Karpas-422 (cell line): Measurements from ENCODE around the gene EHMT2. TPM values are rescaled to one million over a fixed set of nuclear protein-coding genes. Genes with fewer than 3 reads are reported as not detected.

ENCODE experiments used
- DNase-seq: peaks from one replicate; pipeline ENCODE4 v3.0.0-alpha.2; 2015
- H2AFZ ChIP-seq: fragments of 200-600 bp; sonication (generic); 2 replicates; pipeline ENCODE4 v1.6.1; 2014; ENCODE audit warnings: antibody characterized with exemption, low read length, mixed read lengths
- H3K27ac ChIP-seq: fragments of 200-600 bp; sonication (generic); 2 replicates; pipeline ENCODE4 v1.5.1; 2014; ENCODE audit warnings: mild to moderate bottlenecking, low read length, moderate library complexity
- H3K27me3 ChIP-seq: fragments of 200-600 bp; sonication (generic); 2 replicates; pipeline ENCODE4 v1.6.1; 2014; ENCODE audit warnings: low read length, mixed read lengths
- H3K36me3 ChIP-seq: fragments of 200-600 bp; sonication (generic); 2 replicates; pipeline ENCODE4 v1.6.1; 2014; ENCODE audit warnings: low read length, mixed read lengths; ENCODE audit not compliant: insufficient read depth
- H3K4me1 ChIP-seq: fragments of 200-600 bp; sonication (generic); 2 replicates; pipeline ENCODE4 v1.6.1; 2014; ENCODE audit warnings: mild to moderate bottlenecking, low read length, mixed read lengths
- H3K4me2 ChIP-seq: fragments of 200-600 bp; sonication (generic); 2 replicates; pipeline ENCODE4 v1.6.1; 2014; ENCODE audit warnings: low read length, low read depth, mild to moderate bottlenecking; ENCODE audit not compliant: poor library complexity, severe bottlenecking
- H3K4me3 ChIP-seq: fragments of 200-600 bp; sonication (generic); 2 replicates; pipeline ENCODE4 v1.5.1; 2014; ENCODE audit warnings: mild to moderate bottlenecking, antibody characterized with exemption, low read length, mixed read lengths
- H3K79me2 ChIP-seq: fragments of 200-600 bp; sonication (generic); 2 replicates; pipeline ENCODE4 v1.6.1; 2014; ENCODE audit warnings: mild to moderate bottlenecking, low read length, mixed read lengths
- H3K9ac ChIP-seq: fragments of 200-600 bp; sonication (generic); 2 replicates; pipeline ENCODE4 v1.6.0; 2014; ENCODE audit warnings: low read length
- H3K9me2 ChIP-seq: fragments of 200-600 bp; sonication (generic), shearing (Covaris generic); replicated peaks from 2 replicates; pipeline ENCODE4 v1.6.0; 2014; ENCODE audit warnings: mild to moderate bottlenecking, low read length, moderate library complexity; ENCODE audit not compliant: insufficient read depth
- H3K9me3 ChIP-seq: fragments of 300-700, 200-600 bp; sonication (generic); 2 replicates; pipeline ENCODE4 v1.6.1; 2014; ENCODE audit warnings: low read length, mixed read lengths
- H4K20me1 ChIP-seq: fragments of 200-600 bp; sonication (generic); 2 replicates; pipeline ENCODE4 v1.6.1; 2014; ENCODE audit warnings: mild to moderate bottlenecking, antibody characterized with exemption, low read length, low read depth; ENCODE audit not compliant: insufficient read depth
- total RNA-seq: library from RNA; depleted of rRNA; stranded (reverse); fragments of >200 nt; shearing (Covaris generic); gene quantifications from 2 replicates; pipeline ENCODE4 v1.2.3, GENCODE V29; 2014; ENCODE audit warnings: low replicate concordance

The EHMT2 gene
- total RNA-seq, 1 experiment from 2014 or later: 40.0 TPM

- Histone ChIP-seq H3K4me3 (no peak overlapping the region), H4K20me1 (no peaks in the 10 kb centered on the region), H3K9me2 (no peaks in the 10 kb centered on the region), H3K27me3 (no peaks in the 10 kb centered on the region), H2AFZ (no peak overlapping the region), H3K36me3 (peaks cover 15% of the 10 kb centered on the region), H3K9me3 (no peaks in the 10 kb centered on the region), H3K27ac (no peak overlapping the region), H3K79me2 (no peaks in the 10 kb centered on the region), H3K4me1 (no peaks in the 10 kb centered on the region), H3K9ac (no peak overlapping the region), H3K4me2 (no peak overlapping the region)
- DNase-seq: no peak
Observed at GRCh38 chr6:31882344-31882743, 15.2 kb downstream of the EHMT2 start.

- no peak overlapping the region for H3K27ac ChIP-seq
- H3K36me3 ChIP-seq: peaks cover 13% of the 10 kb centered on the region
Observed at GRCh38 chr6:31881136-31881859, 16.2 kb downstream of the EHMT2 start.

GRCh38 chr6:31880616-31881015, 16.9 kb downstream of the EHMT2 start:
- Histone ChIP-seq H3K27ac (no peak overlapping the region), H3K4me2 (no peak overlapping the region), H3K36me3 (peaks cover 13% of the 10 kb centered on the region), H3K4me1 (no peaks in the 10 kb centered on the region), H4K20me1 (no peaks in the 10 kb centered on the region), H3K79me2 (no peaks in the 10 kb centered on the region), H3K9me2 (no peaks in the 10 kb centered on the region), H3K27me3 (no peaks in the 10 kb centered on the region), H2AFZ (no peak overlapping the region), H3K4me3 (no peak overlapping the region), H3K9me3 (no peaks in the 10 kb centered on the region), H3K9ac (no peak overlapping the region)
- no peak for DNase-seq

More at GRCh38 chr6:31881136-31881859, 16.2 kb downstream of the EHMT2 start:
- H3K9me2 ChIP-seq: no peaks in the 10 kb centered on the region
- no peaks in the 10 kb centered on the region for H3K27me3 ChIP-seq
- no peak overlapping the region for H3K4me3 ChIP-seq
- no peak overlapping the region for H3K4me2 ChIP-seq
- H2AFZ ChIP-seq: no peak overlapping the region
- H3K9me3 ChIP-seq: no peaks in the 10 kb centered on the region
- H4K20me1 ChIP-seq: no peaks in the 10 kb centered on the region
- DNase-seq: no peak
- no peaks in the 10 kb centered on the region for H3K79me2 ChIP-seq
- no peaks in the 10 kb centered on the region for H3K4me1 ChIP-seq
- H3K9ac ChIP-seq: no peak overlapping the region

GRCh38 chr6:31879901-31880300, 17.6 kb downstream of the EHMT2 start:
- H2AFZ ChIP-seq: no peak overlapping the region
- no peaks in the 10 kb centered on the region for H3K9me2 ChIP-seq
- H3K79me2 ChIP-seq: no peaks in the 10 kb centered on the region
- H3K4me3 ChIP-seq: no peak overlapping the region
- peaks cover 13% of the 10 kb centered on the region for H3K36me3 ChIP-seq
- no peaks in the 10 kb centered on the region for H3K9me3 ChIP-seq
- no peaks in the 10 kb centered on the region for H4K20me1 ChIP-seq
- no peaks in the 10 kb centered on the region for H3K27me3 ChIP-seq
- no peaks in the 10 kb centered on the region for H3K4me1 ChIP-seq
- H3K4me2 ChIP-seq: no peak overlapping the region
- no peak overlapping the region for H3K27ac ChIP-seq
- no peak for DNase-seq
- no peak overlapping the region for H3K9ac ChIP-seq

GRCh38 chr6:31879143-31879542, 18.4 kb downstream of the EHMT2 start:
- Histone ChIP-seq H3K9me3 (no peaks in the 10 kb centered on the region), H3K9ac (no peak overlapping the region), H3K27ac (no peak overlapping the region), H3K4me1 (no peaks in the 10 kb centered on the region), H3K4me3 (no peak overlapping the region), H3K4me2 (no peak overlapping the region), H3K9me2 (no peaks in the 10 kb centered on the region), H2AFZ (no peak overlapping the region), H3K79me2 (no peaks in the 10 kb centered on the region), H3K27me3 (no peaks in the 10 kb centered on the region), H4K20me1 (no peaks in the 10 kb centered on the region), H3K36me3 (peaks cover 13% of the 10 kb centered on the region)
- DNase-seq: no peak

- no peak within 1 kb of the TSS for H3K27ac ChIP-seq
- H3K4me1 ChIP-seq: no peaks in the 10 kb centered on the region
- DNase-seq: no peak
- H3K4me2 ChIP-seq: no peak within 1 kb of the TSS
- H3K36me3 ChIP-seq: peaks cover 13% of the 10 kb centered on the region
- H2AFZ ChIP-seq: no peak within 1 kb of the TSS
- H3K9ac ChIP-seq: no peak within 1 kb of the TSS
- H3K9me3 ChIP-seq: no peaks in the 10 kb centered on the region
- H3K4me3 ChIP-seq: no peak within 1 kb of the TSS
- H3K9me2 ChIP-seq: no peaks in the 10 kb centered on the region
- no peaks in the 10 kb centered on the region for H4K20me1 ChIP-seq
- no peaks in the 10 kb centered on the region for H3K27me3 ChIP-seq
- no peaks in the 10 kb centered on the region for H3K79me2 ChIP-seq
Observed at GRCh38 chr6:31878726-31879125, 18.8 kb downstream of the EHMT2 start, which contains the start of gene SLC44A4. Gene SLC44A4, minus strand, starts transcription at chr6:31878997. Its CDS starts 17 bp downstream, at chr6:31878980.

- no peak overlapping the region for H3K27ac ChIP-seq
- H3K9me3 ChIP-seq: no peaks in the 10 kb centered on the region
- no peaks in the 10 kb centered on the region for H3K79me2 ChIP-seq
- no peak overlapping the region for H2AFZ ChIP-seq
- H3K9me2 ChIP-seq: no peaks in the 10 kb centered on the region
- H3K4me2 ChIP-seq: no peak overlapping the region
- no peak for DNase-seq
- no peaks in the 10 kb centered on the region for H3K4me1 ChIP-seq
- peaks cover 13% of the 10 kb centered on the region for H3K36me3 ChIP-seq
- no peak overlapping the region for H3K9ac ChIP-seq
- H4K20me1 ChIP-seq: no peaks in the 10 kb centered on the region
- no peak overlapping the region for H3K4me3 ChIP-seq
- no peaks in the 10 kb centered on the region for H3K27me3 ChIP-seq
Observed at GRCh38 chr6:31878222-31878621, 19.3 kb downstream of the EHMT2 start.

GRCh38 chr6:31877651-31878161, 19.8 kb downstream of the EHMT2 start:
- Histone ChIP-seq H3K4me2 (no peak overlapping the region), H4K20me1 (no peaks in the 10 kb centered on the region), H3K27ac (no peak overlapping the region), H3K79me2 (no peaks in the 10 kb centered on the region), H2AFZ (no peak overlapping the region), H3K9me3 (no peaks in the 10 kb centered on the region), H3K9me2 (no peaks in the 10 kb centered on the region), H3K4me1 (no peaks in the 10 kb centered on the region), H3K27me3 (no peaks in the 10 kb centered on the region), H3K4me3 (no peak overlapping the region), H3K9ac (no peak overlapping the region), H3K36me3 (peaks cover 13% of the 10 kb centered on the region)
- DNase-seq: no peak
